Measurements from ENCODE around the gene PAX2.

GRCh38 chr10:100779329-100779728, 33.9 kb downstream of the PAX2 start:
- no peak for TF ChIP-seq ARNTL (CRISPR knock-in tag; IDR thresholded peaks at IDR 0.05; ENCODE audit: borderline replicate concordance, low read depth)
- TF ChIP-seq OSR1 (CRISPR knock-in tag; IDR thresholded peaks at IDR 0.05): no peak
- TF ChIP-seq RARB (CRISPR knock-in tag; IDR thresholded peaks at IDR 0.05): no peak

Measured in SK-N-SH treated with all-trans-retinoic acid at 6 μM for 48 hours (cell line).